K562 (cell line): ENCODE data around the gene EEFSEC. TPM values are rescaled to one million over a fixed set of nuclear protein-coding genes. Genes with fewer than 3 reads are reported as not detected.

ENCODE experiments used
- BRD9 ChIP-seq: fragments of 450-650 bp; IDR thresholded peaks from 2 replicates; pipeline ENCODE4 v1.6.1; 2018; ENCODE audit warnings: low read depth; ENCODE audit not compliant: partially characterized antibody
- CBFA2T3 ChIP-seq: fragments of 450-650 bp; IDR thresholded peaks from 2 replicates; pipeline ENCODE4 v1.6.1; 2017
- CHD4 ChIP-seq: fragments of 200-600 bp; sonication (generic); IDR thresholded peaks from 3 replicates; pipeline ENCODE4 v1.6.1; 2012; ENCODE audit warnings: low read depth, mild to moderate bottlenecking, mixed read lengths, low read length, inconsistent platforms; ENCODE audit not compliant: insufficient read depth, insufficient replicate concordance, poor library complexity, severe bottlenecking
- DDX20 ChIP-seq: fragments of 450-650 bp; IDR thresholded peaks from 2 replicates; pipeline ENCODE4 v1.6.1; 2016; ENCODE audit warnings: missing genetic modification characterization, low read depth, mild to moderate bottlenecking, missing compliant biosample characterization, moderate library complexity
- ESRRA ChIP-seq: fragments of 450-650 bp; IDR thresholded peaks from 2 replicates; pipeline ENCODE4 v1.6.1; 2014; ENCODE audit warnings: low read depth, mild to moderate bottlenecking, moderate library complexity, borderline replicate concordance
- FOSL1 ChIP-seq: fragments of 200-800 bp; sonication (Bioruptor generic); conservative IDR thresholded peaks from 2 replicates; pipeline ENCODE4 v1.6.1; 2016; ENCODE audit warnings: missing genetic modification characterization, missing compliant biosample characterization
- FOXP1 ChIP-seq: sonication (generic); formaldehyde crosslinking; IDR thresholded peaks from 2 replicates; pipeline ENCODE4 v1.8.0; 2022; ENCODE audit warnings: mild to moderate bottlenecking, missing genetic modification reagents
- HDAC1 ChIP-seq, 2 experiments: fragments of 450-650 bp; IDR thresholded peaks; 2 replicates each; pipeline ENCODE4 v1.6.1; 2016 to 2017; ENCODE audit warnings: inconsistent platforms in 1 of 2, mild to moderate bottlenecking in 1 of 2, moderate library complexity in 1 of 2
- IFI16 ChIP-seq: fragments of 250-450 bp; sonication (Bioruptor Pico); IDR thresholded peaks from 2 replicates; pipeline ENCODE4 v2.1.2; 2022; ENCODE audit warnings: mild to moderate bottlenecking, inconsistent platforms
- IRF2 ChIP-seq: sonication (generic); formaldehyde crosslinking; IDR thresholded peaks from 2 replicates; pipeline ENCODE4 v1.8.1; 2022; ENCODE audit warnings: mild to moderate bottlenecking, missing genetic modification reagents
- KAT7 ChIP-seq: sonication (generic); formaldehyde crosslinking; IDR thresholded peaks from 2 replicates; pipeline ENCODE4 v1.8.0; 2022; ENCODE audit warnings: missing genetic modification reagents, mild to moderate bottlenecking, borderline replicate concordance
- KDM4B ChIP-seq, 2 experiments: fragments of 450-650 bp in 1 of 2; sonication (generic) in 1 of 2; IDR thresholded peaks; 2 replicates each; pipeline ENCODE4 v1.6.1; 2016 to 2017; ENCODE audit warnings: borderline replicate concordance in 2 of 2, antibody characterized with exemption in 1 of 2, low read depth in 1 of 2, mild to moderate bottlenecking in 1 of 2
- MAZ ChIP-seq, 2 experiments: fragments of 450-650 bp in 1 of 2; sonication (generic) in 1 of 2; formaldehyde crosslinking; IDR thresholded peaks in 1 of 2; conservative IDR thresholded peaks in 1 of 2; 2 replicates each; pipeline versions ENCODE4 v1.4.0 to v1.5.0; 2020; ENCODE audit warnings: mild to moderate bottlenecking in 1 of 2, missing genetic modification reagents in 1 of 2
- MTA2 ChIP-seq: fragments of 450-650 bp; IDR thresholded peaks from 2 replicates; pipeline ENCODE4 v1.6.1; 2016; ENCODE audit warnings: low read depth
- NFXL1 ChIP-seq: fragments of 450-650 bp; formaldehyde crosslinking; IDR thresholded peaks from 2 replicates; pipeline ENCODE4 v1.4.0; 2021; ENCODE audit warnings: mild to moderate bottlenecking
- PHB2 ChIP-seq: fragments of 450-650 bp; IDR thresholded peaks from 2 replicates; pipeline ENCODE4 v1.6.1; 2017; ENCODE audit warnings: low read depth
- SMC3 ChIP-seq: conservative IDR thresholded peaks from 2 replicates; pipeline ENCODE4 v1.6.1; 2011; ENCODE audit warnings: low read depth, low read length, improper control_type of control experiment; ENCODE audit not compliant: insufficient read depth
- SOX6 ChIP-seq: fragments of 450-650 bp; IDR thresholded peaks from 2 replicates; pipeline ENCODE4 v1.6.1; 2014; ENCODE audit warnings: mild to moderate bottlenecking
- STAG1 ChIP-seq: sonication (generic); formaldehyde crosslinking; IDR thresholded peaks from 2 replicates; pipeline ENCODE4 v1.5.0; 2020; ENCODE audit warnings: missing genetic modification reagents, borderline replicate concordance
- TGIF2 ChIP-seq: sonication (generic); formaldehyde crosslinking; IDR thresholded peaks from 2 replicates; pipeline ENCODE4 v1.8.1; 2022; ENCODE audit warnings: mild to moderate bottlenecking, missing genetic modification reagents, moderate library complexity
- ZFP36 ChIP-seq: fragments of 150-350 bp; IDR thresholded peaks from 2 replicates; pipeline ENCODE4 v1.6.1; 2018; ENCODE audit warnings: low read length, low read depth; ENCODE audit not compliant: partially characterized antibody
- ZKSCAN1 ChIP-seq: fragments of 150-350 bp; IDR thresholded peaks from 2 replicates; pipeline ENCODE4 v1.6.1; 2016; ENCODE audit warnings: low read depth, low read length
- ZNF197 ChIP-seq: fragments of 200-800 bp; sonication (Bioruptor generic); IDR thresholded peaks from 2 replicates; pipeline ENCODE4 v1.6.1; 2016; ENCODE audit warnings: low read depth, missing genetic modification characterization, missing compliant biosample characterization
- ZNF354B ChIP-seq: fragments of 250-450 bp; sonication (Bioruptor Pico); IDR thresholded peaks from 2 replicates; pipeline ENCODE4 v1.4.0; 2020
- ZNF699 ChIP-seq: fragments of 250-450 bp; sonication (Bioruptor Pico); IDR thresholded peaks from 2 replicates; pipeline ENCODE4 v1.8.0; 2021; ENCODE audit warnings: mild to moderate bottlenecking, moderate library complexity; ENCODE audit not compliant: insufficient replicate concordance
- ZSCAN29 ChIP-seq: fragments of 450-650 bp; IDR thresholded peaks from 2 replicates; pipeline ENCODE4 v1.6.1; 2017
- polyA plus RNA-seq, 8 experiments: library from polyadenylated mRNA; depleted of rRNA in 4 of 8; stranded (reverse) in 5 of 8; unstranded in 3 of 8; fragments of >200 nt; fragmentation: Nextera tagmentation in 2 of 8; fragmentation: Illumina TruSeq in 1 of 8; extraction: Ambion mirVana in 2 of 8; extraction: Trizol in 1 of 8; gene quantifications; 2 replicates each; pipeline versions ENCODE4 v1.2.1 to v1.2.3, GENCODE V29; 2011 to 2014; ENCODE audit warnings: inconsistent platforms in 1 of 8, missing spikeins in 1 of 8
- total RNA-seq, 7 experiments: library from RNA; depleted of rRNA in 6 of 7; stranded (reverse); fragments of >200 nt in 6 of 7; fragmentation: Illumina TruSeq in 2 of 7; extraction: Trizol in 2 of 7; gene quantifications; 2 replicates each; pipeline versions ENCODE4 v1.2.1 to v1.2.3, GENCODE V29; 2011 to 2021; ENCODE audit warnings: low replicate concordance in 1 of 7
- TF ChIP-seq, protein P1 (sequence below): IDR thresholded peaks from 3 replicates; pipeline ENCODE4 v1.6.1; 2011; ENCODE audit warnings: borderline replicate concordance, mild to moderate bottlenecking, moderate library complexity; ENCODE audit not compliant: insufficient read length; ENCODE audit errors: extremely low read depth

The EEFSEC gene
- total and polyA plus RNA-seq, 9 of the 15 experiments (the other 6 are each of a cell fraction or from before 2014, with no cell fraction given): 0.35 to 11.8 (median 7.7) TPM

DNA sequence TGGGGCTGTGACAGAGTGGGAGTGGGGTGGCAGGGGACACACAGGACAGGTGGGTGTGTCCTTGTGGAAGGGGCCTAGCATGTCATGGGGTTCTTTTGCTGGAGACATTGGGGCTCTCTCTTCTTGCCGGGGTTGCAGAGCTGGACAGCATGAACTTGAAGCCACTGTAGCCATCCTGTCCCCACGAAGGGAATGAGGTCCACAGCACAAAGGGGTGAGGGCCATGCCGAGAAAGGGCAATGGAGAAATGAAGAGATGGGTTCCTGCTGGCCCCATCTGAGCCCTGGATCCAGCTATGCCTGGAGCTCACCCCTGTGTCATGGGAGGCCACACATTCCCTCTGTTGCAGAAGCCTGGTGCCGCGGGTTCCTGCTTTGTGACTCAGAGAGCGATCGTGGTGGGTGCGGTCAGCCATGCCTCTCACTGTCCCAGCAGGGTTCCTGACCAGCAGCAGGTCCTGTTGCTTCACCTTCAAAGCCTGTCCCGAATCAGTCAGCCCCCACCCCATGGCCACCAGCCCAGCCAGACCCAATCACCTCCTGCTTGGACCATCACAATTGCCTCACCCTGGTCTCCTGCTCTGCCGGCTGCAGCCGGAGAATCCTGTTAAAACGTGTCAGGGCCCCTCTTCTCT is 263.4 kb downstream of the EEFSEC start (continued):
- TF ChIP-seq, protein P1, sequence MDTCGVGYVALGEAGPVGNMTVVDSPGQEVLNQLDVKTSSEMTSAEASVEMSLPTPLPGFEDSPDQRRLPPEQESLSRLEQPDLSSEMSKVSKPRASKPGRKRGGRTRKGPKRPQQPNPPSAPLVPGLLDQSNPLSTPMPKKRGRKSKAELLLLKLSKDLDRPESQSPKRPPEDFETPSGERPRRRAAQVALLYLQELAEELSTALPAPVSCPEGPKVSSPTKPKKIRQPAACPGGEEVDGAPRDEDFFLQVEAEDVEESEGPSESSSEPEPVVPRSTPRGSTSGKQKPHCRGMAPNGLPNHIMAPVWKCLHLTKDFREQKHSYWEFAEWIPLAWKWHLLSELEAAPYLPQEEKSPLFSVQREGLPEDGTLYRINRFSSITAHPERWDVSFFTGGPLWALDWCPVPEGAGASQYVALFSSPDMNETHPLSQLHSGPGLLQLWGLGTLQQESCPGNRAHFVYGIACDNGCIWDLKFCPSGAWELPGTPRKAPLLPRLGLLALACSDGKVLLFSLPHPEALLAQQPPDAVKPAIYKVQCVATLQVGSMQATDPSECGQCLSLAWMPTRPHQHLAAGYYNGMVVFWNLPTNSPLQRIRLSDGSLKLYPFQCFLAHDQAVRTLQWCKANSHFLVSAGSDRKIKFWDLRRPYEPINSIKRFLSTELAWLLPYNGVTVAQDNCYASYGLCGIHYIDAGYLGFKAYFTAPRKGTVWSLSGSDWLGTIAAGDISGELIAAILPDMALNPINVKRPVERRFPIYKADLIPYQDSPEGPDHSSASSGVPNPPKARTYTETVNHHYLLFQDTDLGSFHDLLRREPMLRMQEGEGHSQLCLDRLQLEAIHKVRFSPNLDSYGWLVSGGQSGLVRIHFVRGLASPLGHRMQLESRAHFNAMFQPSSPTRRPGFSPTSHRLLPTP: no peak
- no peak for TF ChIP-seq IRF2 (CRISPR knock-in tag)
- TF ChIP-seq NFXL1 (CRISPR knock-in tag): no peak
- TF ChIP-seq ZNF699 (CRISPR knock-in tag): no peak
- no peak for TF ChIP-seq IFI16
- TF ChIP-seq ZKSCAN1: no peak
- no peak for TF ChIP-seq KAT7 (CRISPR knock-in tag)
- no peak for TF ChIP-seq ZSCAN29
- 0 out of 2 replicates have a peak, but pooled peaks have one; percentile 20 for TF ChIP-seq CBFA2T3
- peak; percentile 66; the same call in 1 of the 2 replicates for TF ChIP-seq ESRRA
- no peak for TF ChIP-seq DDX20 (tag)
- TF ChIP-seq MAZ (CRISPR knock-in tag; conservative IDR thresholded peaks at IDR 0.05 in 1 of 2, IDR thresholded peaks at IDR 0.05 in 1 of 2): peak in 1 of 2 experiments; percentile 23; a peak in 2 of 4 replicates
- no peak for TF ChIP-seq ZFP36
- TF ChIP-seq CHD4: no peak
- TF ChIP-seq SOX6: no peak
- no peak for TF ChIP-seq PHB2
- no peak for TF ChIP-seq TGIF2 (CRISPR knock-in tag)
- no peak for TF ChIP-seq ZNF197 (CRISPR knock-in tag)
- TF ChIP-seq STAG1: no peak
- TF ChIP-seq SMC3: no peak
- peak; percentile 51 for TF ChIP-seq FOSL1 (tag)
- TF ChIP-seq FOXP1 (CRISPR knock-in tag): no peak
- no peak for TF ChIP-seq ZNF354B (CRISPR knock-in tag)
- TF ChIP-seq HDAC1 (IDR thresholded peaks at IDR 0.05): peak in 1 of 2 experiments; percentile 13; a peak in 1 of 4 replicates
- no peak for TF ChIP-seq BRD9
- no peak for TF ChIP-seq KDM4B (IDR thresholded peaks at IDR 0.05; ENCODE audit: borderline replicate concordance in 2 of 2, low read depth in 1 of 2)
- TF ChIP-seq MTA2: no peak
